ENCODE results near the gene MYLK2. TPM values are rescaled to one million over a fixed set of nuclear protein-coding genes. Genes with fewer than 3 reads are reported as not detected.
"Not testable (repeated sequence)": the region's sequence is repeated elsewhere in the genome, so short reads cannot be mapped to it uniquely, and the experiment has no call there.

Gene MYLK2
- total RNA-seq, 1 donor from 2014 or later = 0.19 TPM

GRCh38 chr20:31813611-31814010, 5.5 kb upstream of the MYLK2 start:
- intact Hi-C loops (cut with DNase I) = no loop called here

GRCh38 chr20:31814142-31814541, 5.0 kb upstream of the MYLK2 start:
- DNase-seq; intact Hi-C loops (cut with DNase I); ATAC-seq (ENCODE audit: poor library complexity): not testable (repeated sequence)

More at GRCh38 chr20:31813611-31814010, 5.5 kb upstream of the MYLK2 start:
- no peak for ATAC-seq (ENCODE audit: poor library complexity)
- DNase-seq = no peak

GRCh38 chr20:31815408-31816188, 3.6 kb upstream of the MYLK2 start:
- ATAC-seq (ENCODE audit: poor library complexity) (peak; percentile 34), DNase-seq (no peak)
- intact Hi-C loops (cut with DNase I) = no loop called here

- intact Hi-C loops (cut with DNase I) = no loop called here
- no peak for DNase-seq
- no peak for ATAC-seq (ENCODE audit: poor library complexity)
Observed at GRCh38 chr20:31816221-31816620, 2.9 kb upstream of the MYLK2 start.

- ATAC-seq (ENCODE audit: poor library complexity) (no peak), DNase-seq (no peak)
- intact Hi-C loops (cut with DNase I) = no loop called here
Observed at GRCh38 chr20:31817461-31817860, 1.7 kb upstream of the MYLK2 start.

- DNase-seq (no peak), ATAC-seq (ENCODE audit: poor library complexity) (no peak)
- intact Hi-C loops (cut with DNase I) = no loop called here
Observed at GRCh38 chr20:31818376-31818908, 714 bp upstream of the MYLK2 start.

GRCh38 chr20:31820228-31820627, 1.1 kb downstream of the MYLK2 start:
- no peak for ATAC-seq (ENCODE audit: poor library complexity)
- no peak for DNase-seq
- intact Hi-C loops (cut with DNase I) = loop anchor here (10.0 kb wide), 1 partner anchor 215 kb away; no protein-coding TSS in a partner anchor

- intact Hi-C loops (cut with DNase I) = loop anchor here (10.0 kb wide), 1 partner anchor 213 kb away; no protein-coding TSS in a partner anchor
- ATAC-seq (ENCODE audit: poor library complexity) (no peak), DNase-seq (no peak)
Observed at GRCh38 chr20:31821427-31821826, 2.3 kb downstream of the MYLK2 start.

- DNase-seq (peak; percentile 89), ATAC-seq (ENCODE audit: poor library complexity) (peak; percentile 90)
- intact Hi-C loops (cut with DNase I) = loop anchor here (10.0 kb wide), 1 partner anchor 212 kb away; no protein-coding TSS in a partner anchor
Observed at GRCh38 chr20:31822421-31823330, 3.5 kb downstream of the MYLK2 start.

GRCh38 chr20:31823360-31824124, 4.4 kb downstream of the MYLK2 start:
- no peak for ATAC-seq (ENCODE audit: poor library complexity)
- intact Hi-C loops (cut with DNase I) = loop anchor here (10.0 kb wide), 1 partner anchor 211 kb away; no protein-coding TSS in a partner anchor
- no peak for DNase-seq

GRCh38 chr20:31824125-31824485, 4.9 kb downstream of the MYLK2 start:
- intact Hi-C loops (cut with DNase I) = loop anchor here (10.0 kb wide), 1 partner anchor 211 kb away; no protein-coding TSS in a partner anchor
- ATAC-seq (ENCODE audit: poor library complexity) = no peak

GRCh38 chr20:31824554-31825313, 5.6 kb downstream of the MYLK2 start:
- DNase-seq = no peak
- ATAC-seq (ENCODE audit: poor library complexity) = no peak
- intact Hi-C loops (cut with DNase I) = loop anchor here (10.0 kb wide), 1 partner anchor 210 kb away; no protein-coding TSS in a partner anchor

More at GRCh38 chr20:31824125-31824485, 4.9 kb downstream of the MYLK2 start:
- DNase-seq = no peak

GRCh38 chr20:31826074-31826473, 6.9 kb downstream of the MYLK2 start:
- intact Hi-C loops (cut with DNase I) = loop anchor here (10.0 kb wide), 1 partner anchor 209 kb away; no protein-coding TSS in a partner anchor
- ATAC-seq (ENCODE audit: poor library complexity) (no peak), DNase-seq (no peak)

- DNase-seq (no peak), ATAC-seq (ENCODE audit: poor library complexity) (no peak)
- intact Hi-C loops (cut with DNase I) = loop anchor here (10.0 kb wide), 1 partner anchor 208 kb away; no protein-coding TSS in a partner anchor
Observed at GRCh38 chr20:31827059-31827458, 7.9 kb downstream of the MYLK2 start.

GRCh38 chr20:31828016-31828415, 8.9 kb downstream of the MYLK2 start:
- intact Hi-C loops (cut with DNase I) = loop anchor here (10.0 kb wide), 1 partner anchor 207 kb away; no protein-coding TSS in a partner anchor
- not testable (repeated sequence) for DNase-seq; ATAC-seq (ENCODE audit: poor library complexity)

GRCh38 chr20:31829731-31830130, 10.6 kb downstream of the MYLK2 start:
- ATAC-seq (ENCODE audit: poor library complexity) (no peak), DNase-seq (no peak)
- intact Hi-C loops (cut with DNase I) = loop anchor here (10.0 kb wide), 1 partner anchor 205 kb away; no protein-coding TSS in a partner anchor

- ATAC-seq (ENCODE audit: poor library complexity) (no peak), DNase-seq (no peak)
- intact Hi-C loops (cut with DNase I) = no loop called here
Observed at GRCh38 chr20:31830406-31830981, 11.3 kb downstream of the MYLK2 start.
